ENCODE data around the gene ZBTB5. TPM values are rescaled to one million over a fixed set of nuclear protein-coding genes. Genes with fewer than 3 reads are reported as not detected.
A peak's percentile ranks its signal among the peaks of the same experiment; 100 is the strongest.

The ZBTB5 gene
- total and polyA plus RNA-seq, 9 of the 15 experiments (the other 6 are each of a cell fraction or from before 2014, with no cell fraction given), result 2.3 to 43.2 (median 15.5) TPM

GRCh38 chr9:37466037-37466709 is 923 bp upstream of the ZBTB5 start (continued):
- TF ChIP-seq MLLT1 (IDR thresholded peaks at IDR 0.05) (peak in 1 of 2 experiments; percentile 47; a peak in 1 of 4 replicates), ZMIZ1 (IDR thresholded peaks at IDR 0.05; ENCODE audit: low read depth in 2 of 2, low read length in 2 of 2) (0 out of 4 replicates have a peak, but pooled peaks of 1 of the 2 experiments have one; percentile 7), ERF (CRISPR knock-in tag; IDR thresholded peaks at IDR 0.05) (peak; percentile 19; the same call in 1 of the 2 replicates), CREB3L1 (IDR thresholded peaks at IDR 0.05; ENCODE audit: borderline replicate concordance, low read depth) (peak; percentile 26; the same call in 1 of the 2 replicates), ZNF764 (CRISPR knock-in tag; IDR thresholded peaks at IDR 0.05; ENCODE audit: low read depth) (no peak), ZBTB43 (CRISPR knock-in tag; IDR thresholded peaks at IDR 0.05) (0 out of 2 replicates have a peak, but pooled peaks have one; percentile 69), RAD51 (IDR thresholded peaks at IDR 0.05; ENCODE audit: borderline replicate concordance, low read depth) (0 out of 2 replicates have a peak, but pooled peaks have one; percentile 1), HNRNPL (IDR thresholded peaks at IDR 0.05; ENCODE audit: low read depth, low read length) (0 out of 2 replicates have a peak, but pooled peaks have one; percentile 54), ZNF41 (CRISPR knock-in tag; conservative IDR thresholded peaks at IDR 0.05) (0 out of 2 replicates have a peak, but pooled peaks have one; percentile 29), CCNT2 (IDR thresholded peaks at IDR 0.05; ENCODE audit: borderline replicate concordance, extremely low read depth, insufficient read length, low read depth, low read length) (peak; percentile 28), CC2D1A (IDR thresholded peaks at IDR 0.05) (no peak), ZNF766 (CRISPR knock-in tag; conservative IDR thresholded peaks at IDR 0.05) (peak; percentile 50; the same call in 1 of the 2 replicates), POLR2A (conservative IDR thresholded peaks at IDR 0.05) (peak; percentile 83), POLR2B (IDR thresholded peaks at IDR 0.05; ENCODE audit: low read depth, partially characterized antibody) (peak; percentile 19), NCOA2 (IDR thresholded peaks at IDR 0.05; ENCODE audit: partially characterized antibody in 2 of 2) (no peak), NFATC3 (IDR thresholded peaks at IDR 0.05) (peak; percentile 81; the same call in 1 of the 2 replicates), ZNF197 (CRISPR knock-in tag; IDR thresholded peaks at IDR 0.05; ENCODE audit: low read depth) (0 out of 2 replicates have a peak, but pooled peaks have one; percentile 67), SP1 (CRISPR knock-in tag; IDR thresholded peaks at IDR 0.05) (0 out of 2 replicates have a peak, but pooled peaks have one; percentile 7), TBP (optimal IDR thresholded peaks at IDR 0.05; ENCODE audit: low read depth, low read length) (peak; percentile 95), POLR3A (IDR thresholded peaks at IDR 0.05; ENCODE audit: borderline replicate concordance, extremely low read depth, insufficient read depth, insufficient read length) (peak; percentile 60)

Data from K562 (cell line).